GM21423 (cell line): ENCODE measurements around the gene BATF3.
"Not testable (repeated sequence)": the region's sequence is repeated elsewhere in the genome, so short reads cannot be mapped to it uniquely, and the experiment has no call there.

ENCODE experiments used
- ATAC-seq: cut with Tn5 transposase; IDR thresholded peaks from one replicate; pipeline ENCODE4 v1.9.1; 2021; ENCODE audit warnings: mild to moderate bottlenecking, moderate library complexity; ENCODE audit not compliant: unreplicated experiment

The BATF3 gene

GRCh38 chr1:212699625-212700222 is at the start of gene BATF3:
Gene BATF3, minus strand, starts transcription at chr1:212699840. Its CDS starts 78 bp downstream, at chr1:212699762.
- peak; percentile 16 for ATAC-seq

- ATAC-seq, result no peak
These were observed 46.9 kb upstream of the BATF3 start for GRCh38 chr1:212746546-212746945.

GRCh38 chr1:212745303-212745702 is 45.7 kb upstream of the BATF3 start:
- ATAC-seq, result no peak

GRCh38 chr1:212743901-212744475 is 44.3 kb upstream of the BATF3 start:
- no peak for ATAC-seq

- no peak for ATAC-seq
These were observed 38.7 kb upstream of the BATF3 start for GRCh38 chr1:212738330-212738729.

GRCh38 chr1:212737559-212737958 is 37.9 kb upstream of the BATF3 start:
- ATAC-seq, result no peak

- ATAC-seq, result no peak
These were observed 33.5 kb upstream of the BATF3 start for GRCh38 chr1:212733109-212733508.

- no peak for ATAC-seq
These were observed 32.0 kb upstream of the BATF3 start for GRCh38 chr1:212731630-212732029.

- ATAC-seq, result no peak
These were observed 29.0 kb upstream of the BATF3 start for GRCh38 chr1:212728606-212729005.

- no peak for ATAC-seq
These were observed 27.9 kb upstream of the BATF3 start for GRCh38 chr1:212727386-212728181.

GRCh38 chr1:212724679-212725078 is 25.0 kb upstream of the BATF3 start:
- ATAC-seq, result not testable (repeated sequence)

- no peak for ATAC-seq
These were observed 22.8 kb upstream of the BATF3 start for GRCh38 chr1:212722270-212722957.

- peak; percentile 62 for ATAC-seq
These were observed 22.0 kb upstream of the BATF3 start for GRCh38 chr1:212721388-212722247.

GRCh38 chr1:212719633-212720032 is 20.0 kb upstream of the BATF3 start:
- ATAC-seq, result no peak

- no peak for ATAC-seq
These were observed 18.9 kb upstream of the BATF3 start for GRCh38 chr1:212718499-212718898.

GRCh38 chr1:212716161-212716560 is 16.5 kb upstream of the BATF3 start:
- ATAC-seq, result no peak

GRCh38 chr1:212713465-212714136 is 14.0 kb upstream of the BATF3 start:
- ATAC-seq, result no peak

- no peak for ATAC-seq
These were observed 13.0 kb upstream of the BATF3 start for GRCh38 chr1:212712451-212713303.

GRCh38 chr1:212711974-212712373 is 12.3 kb upstream of the BATF3 start:
- ATAC-seq, result not testable (repeated sequence)
